Large intestine (tissue), 3 donors: ENCODE measurements around the gene UBAC1. TPM values are rescaled to one million over a fixed set of nuclear protein-coding genes. Genes with fewer than 3 reads are reported as not detected.
"Not testable (repeated sequence)": the region's sequence is repeated elsewhere in the genome, so short reads cannot be mapped to it uniquely, and the experiment has no call there.

ENCODE experiments used
- DNase-seq, 2 donors: peaks; one replicate each; pipeline versions ENCODE4 v3.0.0 to v3.0.0-alpha.2; 2013
- H3K27ac ChIP-seq: one replicate; pipeline ENCODE4 v1.5.1; 2013; ENCODE audit warnings: low read length
- H3K27me3 ChIP-seq: 2 replicates; pipeline ENCODE4 v1.6.1; 2013; ENCODE audit warnings: low read length; ENCODE audit not compliant: control insufficient read depth, insufficient read depth
- H3K36me3 ChIP-seq: 2 replicates; pipeline ENCODE4 v1.6.1; 2013; ENCODE audit warnings: low read length; ENCODE audit not compliant: control insufficient read depth, insufficient read depth
- H3K4me1 ChIP-seq: one replicate; pipeline ENCODE4 v1.6.1; 2013; ENCODE audit warnings: low read length; ENCODE audit not compliant: control insufficient read depth, insufficient read depth
- H3K4me3 ChIP-seq: one replicate; pipeline ENCODE4 v1.5.1; 2013; ENCODE audit warnings: low read length
- H3K9me3 ChIP-seq: one replicate; pipeline ENCODE4 v1.6.1; 2013; ENCODE audit warnings: mild to moderate bottlenecking, low read depth, low read length, moderate library complexity; ENCODE audit not compliant: control insufficient read depth
- WGBS: methylation state at CpG from one replicate; pipeline ENCODE4 v1.1.5; 2013; ENCODE audit warnings: low lambda C conversion rate; ENCODE audit not compliant: insufficient coverage; 5-methylcytosine and 5-hydroxymethylcytosine counted together
- polyA plus RNA-seq: library from polyadenylated mRNA; unstranded; fragments of 120-200 nt; gene quantifications from one replicate; pipeline ENCODE4 v1.2.1, GENCODE V29; 2013

The UBAC1 gene
- polyA plus RNA-seq, 1 donor = 21.9 TPM

GRCh38 chr9:135916227-135916626 is 44.9 kb downstream of the UBAC1 start:
- peaks cover 37% of the 10 kb centered on the region for H3K9me3 ChIP-seq
- WGBS = no CpG with 5 or more reads among the region's 12 CpGs
- H3K36me3 ChIP-seq = peaks cover 28% of the 10 kb centered on the region

GRCh38 chr9:135914921-135915320 is 46.3 kb downstream of the UBAC1 start:
- Histone ChIP-seq H3K36me3 (peaks cover 33% of the 10 kb centered on the region), H3K9me3 (peaks cover 42% of the 10 kb centered on the region)
- 100% methylated on average over 1 of the region's 1 CpG for WGBS

More at GRCh38 chr9:135916227-135916626, 44.9 kb downstream of the UBAC1 start:
- H3K4me3 ChIP-seq, H3K27me3 ChIP-seq, DNase-seq, H3K27ac ChIP-seq, H3K4me1 ChIP-seq: not testable (repeated sequence)

GRCh38 chr9:135911233-135911632 is 49.9 kb downstream of the UBAC1 start:
- Histone ChIP-seq H3K36me3 (peaks cover 33% of the 10 kb centered on the region), H3K9me3 (peaks cover 26% of the 10 kb centered on the region)
- DNase-seq, H3K27ac ChIP-seq, H3K4me3 ChIP-seq, H3K4me1 ChIP-seq, H3K27me3 ChIP-seq: not testable (repeated sequence)
- no CpG with 5 or more reads among the region's 9 CpGs for WGBS

More at GRCh38 chr9:135914921-135915320, 46.3 kb downstream of the UBAC1 start:
- no peak for DNase-seq
- Histone ChIP-seq H3K27me3 (no peaks in the 10 kb centered on the region), H3K27ac (no peak overlapping the region), H3K4me1 (no peaks in the 10 kb centered on the region), H3K4me3 (no peak overlapping the region)

DNA sequence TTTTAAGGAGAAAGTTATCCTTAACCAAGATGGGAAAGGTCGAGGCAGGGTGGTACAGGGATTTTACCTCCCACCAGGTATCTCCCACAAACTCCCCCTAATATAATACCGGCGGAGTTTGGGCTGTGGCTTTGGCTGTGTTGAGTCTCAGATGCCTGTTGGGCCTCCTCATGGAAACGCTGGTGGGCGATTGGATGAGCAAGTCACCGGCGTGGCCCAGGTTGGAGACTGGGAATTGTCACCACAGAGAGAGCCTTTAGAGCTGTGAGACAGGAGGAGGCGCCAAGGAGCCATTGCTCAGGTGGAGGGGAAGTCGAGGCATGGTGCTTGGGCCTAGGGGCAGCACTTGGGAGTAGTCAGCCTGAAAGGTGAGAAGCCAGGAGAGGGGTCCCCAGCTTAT is 50.4 kb downstream of the UBAC1 start:
- Histone ChIP-seq H3K9me3 (peaks cover 26% of the 10 kb centered on the region), H3K36me3 (peaks cover 33% of the 10 kb centered on the region), H3K27ac (no peak overlapping the region), H3K4me1 (no peaks in the 10 kb centered on the region), H3K4me3 (no peak overlapping the region), H3K27me3 (no peaks in the 10 kb centered on the region)
- WGBS = no CpG with 5 or more reads among the region's 9 CpGs
- no peak for DNase-seq

GRCh38 chr9:135910216-135910615 is 51.0 kb downstream of the UBAC1 start:
- 100% methylated on average over 1 of the region's 2 CpGs for WGBS
- Histone ChIP-seq H3K9me3 (peaks cover 24% of the 10 kb centered on the region), H3K27me3 (no peaks in the 10 kb centered on the region), H3K4me3 (no peak overlapping the region), H3K4me1 (no peaks in the 10 kb centered on the region), H3K27ac (no peak overlapping the region), H3K36me3 (peaks cover 30% of the 10 kb centered on the region)
- DNase-seq = no peak

DNA sequence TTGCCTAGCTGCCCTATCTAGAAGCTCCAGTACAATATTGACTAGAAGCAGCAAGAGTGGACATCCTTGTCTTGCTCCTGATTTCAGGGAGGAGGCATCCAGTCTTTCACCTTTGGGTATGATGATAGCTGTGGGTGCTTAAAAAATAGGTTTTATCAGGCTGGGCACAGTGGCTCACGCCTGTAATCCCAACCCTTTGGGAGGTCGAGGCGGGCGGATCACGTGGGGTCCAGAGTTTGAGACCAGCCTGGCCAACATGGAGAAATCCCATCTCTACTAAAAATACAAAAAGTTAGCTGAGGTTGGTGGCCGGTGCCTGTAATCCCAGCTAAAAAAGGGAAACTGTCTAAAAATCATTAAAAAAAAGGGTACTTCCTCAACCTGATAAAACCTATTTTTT is 51.8 kb downstream of the UBAC1 start:
- no peak for DNase-seq
- H3K27ac ChIP-seq = no peak overlapping the region

DNA sequence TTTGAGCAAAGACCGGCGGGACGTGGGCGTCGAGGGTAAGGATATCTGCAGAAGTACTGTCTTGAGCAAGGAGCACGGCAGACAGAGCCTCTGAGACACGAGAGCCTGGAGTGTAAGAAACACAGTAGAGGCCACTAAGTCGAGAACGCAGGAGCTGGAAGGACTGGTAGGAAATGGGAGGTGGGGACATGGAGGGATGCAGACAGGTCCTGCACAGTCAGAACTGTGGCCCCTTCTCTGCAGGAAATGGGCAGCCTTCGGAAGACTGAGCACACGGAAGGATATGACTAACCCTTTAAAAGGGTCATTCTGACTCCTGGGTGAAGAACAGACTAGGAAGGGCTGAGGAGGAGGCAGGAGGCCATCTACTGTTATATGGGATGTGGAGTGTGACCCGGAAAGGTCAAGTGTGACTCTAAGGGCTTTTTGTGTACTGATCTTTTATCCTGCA is 52.4 kb downstream of the UBAC1 start:
- no peaks in the 10 kb centered on the region for H3K27me3 ChIP-seq
- no peak for DNase-seq
- peaks cover 20% of the 10 kb centered on the region for H3K36me3 ChIP-seq
- no peak overlapping the region for H3K27ac ChIP-seq
- H3K4me3 ChIP-seq = no peak overlapping the region
- 94% methylated on average over 3 of the region's 12 CpGs for WGBS
- H3K4me1 ChIP-seq = no peaks in the 10 kb centered on the region
- peaks cover 17% of the 10 kb centered on the region for H3K9me3 ChIP-seq

More for the DNA sequence above, 51.8 kb downstream of the UBAC1 start:
- Histone ChIP-seq H3K4me1 (no peaks in the 10 kb centered on the region), H3K9me3 (peaks cover 20% of the 10 kb centered on the region), H3K36me3 (peaks cover 23% of the 10 kb centered on the region), H3K27me3 (no peaks in the 10 kb centered on the region), H3K4me3 (no peak overlapping the region)
- WGBS = no CpG with 5 or more reads among the region's 6 CpGs

DNA sequence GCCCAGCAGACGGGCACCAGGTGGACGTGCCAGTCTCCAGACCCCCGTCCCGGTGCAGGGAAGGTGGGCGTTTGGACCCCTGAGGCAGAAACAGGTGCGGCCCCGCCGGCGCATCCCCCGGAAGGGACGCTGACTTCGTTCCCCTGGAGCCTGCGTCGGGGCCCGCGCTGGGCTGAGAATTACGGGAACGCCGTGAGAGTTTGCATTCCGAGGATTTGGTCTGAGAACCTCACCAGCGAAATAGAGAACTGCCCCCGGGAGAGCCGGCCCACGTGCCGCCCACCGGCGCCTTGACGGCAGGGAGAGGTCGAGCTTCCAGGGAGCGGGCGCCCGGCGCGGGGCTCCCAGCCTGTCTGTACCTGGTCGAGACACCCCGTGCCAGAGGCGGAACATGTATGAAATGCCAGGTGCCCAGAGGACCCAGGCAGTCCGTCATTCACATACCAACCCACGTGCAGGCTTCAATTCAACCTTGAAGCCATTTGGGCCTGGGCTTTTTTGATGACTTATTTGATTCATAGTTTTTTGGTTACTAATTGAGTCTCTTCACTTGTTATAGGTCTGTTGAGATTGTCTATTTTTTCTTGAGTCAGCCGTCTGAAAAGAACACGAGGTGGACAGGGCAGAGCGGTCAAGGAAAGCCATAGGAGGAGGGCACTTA is 53.0 kb downstream of the UBAC1 start:
- no CpG with 5 or more reads among the region's 42 CpGs for WGBS
- Histone ChIP-seq H3K9me3 (peaks cover 17% of the 10 kb centered on the region), H3K4me1 (no peaks in the 10 kb centered on the region), H3K36me3 (peaks cover 15% of the 10 kb centered on the region), H3K27me3 (no peaks in the 10 kb centered on the region), H3K27ac (no peak overlapping the region), H3K4me3 (peak overlapping the region; percentile 59)
- DNase-seq = no peak

- no peak within 1 kb of the TSS for H3K27ac ChIP-seq
- H3K4me3 ChIP-seq = peak within 1 kb of the TSS; percentile 59
- WGBS = no CpG with 5 or more reads among the region's 91 CpGs
- peak; percentile 94 to 95 for DNase-seq
- peaks cover 14% of the 10 kb centered on the region for H3K9me3 ChIP-seq
- peaks cover 13% of the 10 kb centered on the region for H3K36me3 ChIP-seq
- H3K27me3 ChIP-seq = no peaks in the 10 kb centered on the region
- H3K4me1 ChIP-seq = no peaks in the 10 kb centered on the region
Observed at GRCh38 chr9:135907431-135908092, 53.6 kb downstream of the UBAC1 start, which contains the start of gene CAMSAP1. TSS of gene CAMSAP1 (minus strand) at chr9:135907546. CDS start at chr9:135907159, 387 bp downstream.

DNA sequence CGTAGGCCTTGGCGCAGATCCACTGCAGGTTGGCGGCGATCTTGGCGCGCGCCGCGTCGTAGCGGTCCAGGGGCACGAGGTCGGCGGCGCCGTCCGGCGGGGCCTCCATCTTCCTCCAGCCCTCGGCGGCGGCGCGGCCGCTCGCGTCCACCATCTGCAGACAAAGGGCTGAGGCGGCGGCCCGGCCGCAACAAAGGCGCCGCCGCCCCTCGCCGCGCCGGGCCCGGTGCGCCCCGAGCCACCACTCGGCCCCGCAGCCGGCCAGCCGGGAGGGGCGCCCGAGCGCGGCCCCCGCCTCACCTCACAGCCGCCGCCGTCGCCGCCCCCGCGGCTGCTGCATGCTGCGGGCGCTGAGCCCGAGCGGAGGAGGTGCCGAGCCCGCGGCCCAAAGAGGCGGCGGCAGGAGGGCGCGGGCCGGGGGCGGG is 54.2 kb downstream of the UBAC1 start:
- no peaks in the 10 kb centered on the region for H3K27me3 ChIP-seq
- no peaks in the 10 kb centered on the region for H3K4me1 ChIP-seq
- WGBS = no CpG with 5 or more reads among the region's 69 CpGs
- H3K36me3 ChIP-seq = peaks cover 13% of the 10 kb centered on the region
- H3K27ac ChIP-seq = no peak overlapping the region
- peaks cover 10% of the 10 kb centered on the region for H3K9me3 ChIP-seq
- no peak overlapping the region for H3K4me3 ChIP-seq
- peak in 1 of 2 donors; percentile 48 for DNase-seq
